Measurements from ENCODE around the gene TLE2.

GRCh38 chr19:3054265-3054971, 25.3 kb upstream of the TLE2 start:
- no peak for TF ChIP-seq CTCF (IDR thresholded peaks at IDR 0.05)
- no peak for TF ChIP-seq SIN3A (IDR thresholded peaks at IDR 0.05; ENCODE audit: borderline replicate concordance, low read depth, low read length)
- no peak for TF ChIP-seq MEF2A (IDR thresholded peaks at IDR 0.05; ENCODE audit: borderline replicate concordance, low read depth)
- TF ChIP-seq REST (IDR thresholded peaks at IDR 0.05; ENCODE audit: low read depth, low read length): no peak
- no peak for TF ChIP-seq MAX (IDR thresholded peaks at IDR 0.05; ENCODE audit: low read depth)
- no peak for TF ChIP-seq GATA2 (CRISPR knock-in tag; IDR thresholded peaks at IDR 0.05)
- no peak for TF ChIP-seq RXRA (IDR thresholded peaks at IDR 0.05; ENCODE audit: borderline replicate concordance, low read depth)
